NCI-H460 (cell line): Measurements from ENCODE around the gene AKR1C2. TPM values are rescaled to one million over a fixed set of nuclear protein-coding genes. Genes with fewer than 3 reads are reported as not detected.
"Not testable (repeated sequence)": the region's sequence is repeated elsewhere in the genome, so short reads cannot be mapped to it uniquely, and the experiment has no call there.

Source experiments
- DNase-seq: peaks from one replicate; pipeline ENCODE4 v3.0.0-alpha.2; 2016; ENCODE audit warnings: low read depth; ENCODE audit errors: extremely low read depth
- total RNA-seq: library from RNA; depleted of rRNA; stranded (reverse); fragments of >200 nt; shearing (Covaris generic); gene quantifications from 2 replicates; pipeline ENCODE4 v1.2.3, GENCODE V29; 2014

The AKR1C2 gene
- total RNA-seq, 1 experiment from 2014 or later, result 823 TPM

- DNase-seq, result not testable (repeated sequence)
These were observed 11.1 kb downstream of the AKR1C2 start for GRCh38 chr10:4992564-4992963.

DNA sequence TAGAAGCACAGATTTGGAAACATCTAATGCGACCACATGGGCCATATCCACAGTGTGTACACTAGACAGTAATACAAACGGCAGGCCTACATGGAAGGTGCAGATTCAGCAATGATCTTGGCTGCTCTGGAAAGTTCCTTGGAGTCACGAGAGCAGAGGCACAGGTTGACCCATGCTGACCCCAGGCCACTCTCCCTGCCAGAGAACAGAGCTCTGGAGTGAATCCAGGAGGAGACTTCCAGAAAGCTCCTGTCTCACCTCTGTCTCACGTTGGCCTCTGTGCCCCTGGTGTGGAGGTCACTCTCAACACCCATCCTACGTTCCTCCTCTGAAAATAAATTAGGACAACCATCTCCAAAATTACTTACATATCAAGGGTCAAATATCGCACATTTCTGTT is 12.2 kb downstream of the AKR1C2 start:
- DNase-seq, result not testable (repeated sequence)

DNA sequence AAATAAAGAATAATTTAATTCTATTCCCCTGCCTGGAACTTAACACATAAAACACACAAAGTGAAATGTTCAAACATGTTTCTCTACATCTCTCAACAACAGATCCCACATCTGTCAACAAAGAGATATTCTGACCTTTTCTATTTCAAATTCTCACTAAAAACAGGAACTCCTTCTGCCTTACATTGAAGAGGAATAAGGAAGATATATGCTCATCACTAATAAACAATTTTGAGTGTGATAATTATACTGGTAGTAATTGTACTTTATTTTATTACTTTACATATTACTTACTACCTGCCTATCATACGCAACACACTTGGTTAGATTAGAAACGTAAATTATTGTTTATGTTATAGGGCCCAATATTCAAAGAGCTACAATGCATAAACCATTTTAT is 13.4 kb downstream of the AKR1C2 start:
- DNase-seq, result no peak

DNA sequence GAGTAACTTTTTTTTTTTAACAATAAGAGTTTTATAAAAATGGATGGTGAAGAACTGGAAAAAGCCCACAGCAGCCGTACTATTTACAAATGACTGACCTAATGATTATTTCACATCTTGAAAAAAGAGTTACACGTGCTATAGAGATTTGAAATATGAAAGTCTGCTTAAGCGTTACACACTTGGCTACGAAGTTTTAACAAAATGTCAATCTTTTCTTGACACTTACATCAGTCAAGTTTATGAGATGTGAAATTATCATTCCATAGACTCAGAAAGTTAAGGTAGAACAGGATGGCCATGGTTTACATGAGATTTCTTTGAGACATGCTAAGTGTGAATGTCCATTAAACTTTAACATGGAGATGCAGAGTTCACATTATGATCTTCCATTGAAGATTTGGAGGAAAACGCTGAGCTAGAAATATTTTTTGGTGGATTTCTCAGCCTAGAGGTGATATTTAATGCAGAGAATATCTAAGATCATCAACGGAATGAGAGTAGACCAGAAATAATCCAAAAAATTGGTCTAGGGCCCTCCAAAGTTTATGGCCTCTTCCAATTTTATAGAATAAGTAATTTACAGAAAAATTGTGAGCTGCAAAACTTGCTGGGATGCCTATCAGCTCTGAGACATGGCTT is 15.5 kb downstream of the AKR1C2 start:
- not testable (repeated sequence) for DNase-seq

DNA sequence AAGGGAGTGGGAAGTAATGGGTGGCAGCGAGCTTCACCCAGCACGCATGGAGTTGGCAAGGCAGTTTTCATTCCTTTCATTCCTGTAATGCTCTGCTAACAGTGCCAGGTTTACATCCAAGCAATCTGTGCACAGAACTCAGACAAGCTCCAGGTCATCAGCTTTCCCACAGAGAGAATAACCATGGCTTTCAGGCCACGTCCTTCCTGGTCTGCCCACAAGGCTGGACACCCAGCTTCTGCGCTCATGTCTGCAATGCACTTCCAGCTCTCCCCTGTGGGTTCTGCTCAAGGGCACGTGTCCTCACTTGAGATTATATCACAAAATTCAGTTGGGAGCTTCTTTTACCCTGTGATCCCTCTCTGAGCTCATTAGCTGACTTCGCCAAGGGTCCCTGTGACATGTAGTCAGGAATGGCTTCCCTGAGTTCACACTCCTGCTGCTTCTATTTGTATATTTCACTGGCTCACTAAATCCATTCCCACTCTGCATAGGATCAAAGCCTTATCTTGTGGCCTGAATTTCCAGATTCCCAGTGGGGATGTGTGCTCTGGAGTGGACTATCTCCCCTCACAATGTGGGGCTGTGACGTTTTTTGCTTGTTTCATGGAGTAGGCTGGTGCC is 18.6 kb downstream of the AKR1C2 start:
- no peak for DNase-seq

DNA sequence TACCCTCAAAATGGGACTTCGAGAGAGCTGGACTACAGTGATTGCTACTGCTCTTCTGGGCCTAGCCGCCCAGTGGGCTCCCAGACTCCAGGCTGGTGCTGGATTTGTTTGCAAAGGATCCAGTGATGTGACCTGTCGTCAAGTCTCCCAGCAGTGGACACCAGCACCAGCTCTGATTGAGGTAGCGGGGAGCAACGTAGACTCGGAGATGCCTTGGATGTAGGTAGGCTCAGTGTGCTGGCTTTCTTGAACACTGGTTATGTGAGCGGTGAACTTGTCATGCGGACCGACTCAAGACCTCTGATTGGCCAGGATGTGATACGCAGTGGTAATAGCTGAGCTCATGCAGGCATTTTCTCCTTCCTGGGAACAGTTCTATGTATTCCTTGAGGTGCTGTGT is 19.4 kb downstream of the AKR1C2 start:
- no peak for DNase-seq

- DNase-seq, result no peak
These were observed 19.9 kb downstream of the AKR1C2 start for GRCh38 chr10:4983615-4984216.

- DNase-seq, result no peak
These were observed 20.9 kb downstream of the AKR1C2 start for GRCh38 chr10:4982764-4983226.

DNA sequence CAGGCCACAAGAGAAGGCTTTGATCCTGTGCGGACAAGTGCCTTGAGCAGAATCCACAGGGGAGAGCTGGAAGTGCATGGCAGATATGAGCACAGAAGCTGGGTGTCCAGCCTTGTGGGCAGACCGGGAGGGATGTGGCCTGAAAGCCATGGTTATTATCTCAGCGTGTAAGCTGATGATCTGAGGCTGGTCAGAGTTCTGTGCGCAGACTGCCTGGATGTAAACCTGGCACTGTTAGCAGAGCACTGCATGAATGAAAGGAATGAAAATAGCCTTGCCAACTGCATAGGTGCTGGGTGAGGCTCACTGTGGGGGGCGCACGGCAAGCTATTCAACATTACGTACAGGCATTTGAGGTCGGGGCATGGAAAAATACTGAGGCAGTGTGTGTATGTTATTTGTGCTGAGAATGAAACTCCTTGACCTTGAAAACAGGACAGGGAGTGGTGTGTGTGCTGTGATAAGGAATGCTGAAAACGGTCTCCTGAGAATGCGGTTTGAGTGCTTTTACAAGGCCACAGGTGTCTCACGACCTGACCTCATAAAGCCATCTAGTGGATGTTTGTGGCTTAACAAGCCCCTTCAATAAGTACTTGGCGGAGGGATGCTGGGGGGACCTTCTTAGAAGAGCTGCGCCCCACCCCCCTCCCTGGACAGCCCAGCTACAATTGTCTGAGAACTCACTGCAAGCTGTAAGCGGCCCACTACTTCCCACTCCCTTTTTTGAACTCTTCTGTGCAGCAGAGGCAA is 21.8 kb downstream of the AKR1C2 start:
- DNase-seq, result no peak

GRCh38 chr10:4980793-4981192 is 22.9 kb downstream of the AKR1C2 start:
- DNase-seq, result no peak

GRCh38 chr10:4978870-4979269 is 24.8 kb downstream of the AKR1C2 start:
- no peak for DNase-seq

- DNase-seq, result no peak
These were observed 26.6 kb downstream of the AKR1C2 start for GRCh38 chr10:4977025-4977424.

DNA sequence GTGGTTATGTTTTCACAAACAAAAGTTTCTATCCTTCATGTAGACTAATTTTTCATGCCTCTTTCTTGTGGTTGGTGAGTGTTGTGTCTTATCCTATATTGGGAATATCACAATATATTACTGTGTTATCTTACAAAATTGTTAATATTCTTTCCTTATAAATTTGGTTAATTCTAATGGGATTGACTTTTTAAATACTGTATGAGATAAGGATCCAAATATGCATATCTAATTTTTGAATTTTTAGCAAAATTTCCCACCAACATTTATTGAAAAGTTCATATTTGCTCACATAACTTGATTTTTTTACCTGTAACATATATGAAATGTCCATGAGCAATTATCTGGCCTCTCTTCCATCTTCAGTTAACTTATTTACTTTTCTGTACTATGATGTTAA is 29.3 kb downstream of the AKR1C2 start:
- DNase-seq, result not testable (repeated sequence)

- DNase-seq, result not testable (repeated sequence)
These were observed 30.4 kb downstream of the AKR1C2 start for GRCh38 chr10:4973294-4973693.

GRCh38 chr10:4972369-4973142 is 31.1 kb downstream of the AKR1C2 start:
- not testable (repeated sequence) for DNase-seq

DNA sequence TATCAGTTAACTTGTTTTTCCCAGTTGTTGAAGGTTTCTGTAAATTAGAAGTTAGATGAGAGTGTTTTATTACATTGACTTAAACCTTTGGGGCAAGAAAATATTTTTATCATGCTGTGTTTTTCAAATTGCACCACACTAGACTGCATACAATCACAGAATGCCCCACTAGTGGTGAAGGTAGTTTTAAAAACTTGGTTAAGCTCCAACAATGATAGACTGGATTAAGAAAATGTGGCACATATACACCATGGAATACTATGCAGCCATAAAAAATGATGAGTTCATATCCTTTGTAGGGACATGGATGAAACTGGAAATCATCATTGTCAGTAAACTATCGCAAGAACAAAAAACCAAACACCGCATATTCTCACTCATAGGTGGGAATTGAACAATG is 33.3 kb downstream of the AKR1C2 start:
- not testable (repeated sequence) for DNase-seq

DNA sequence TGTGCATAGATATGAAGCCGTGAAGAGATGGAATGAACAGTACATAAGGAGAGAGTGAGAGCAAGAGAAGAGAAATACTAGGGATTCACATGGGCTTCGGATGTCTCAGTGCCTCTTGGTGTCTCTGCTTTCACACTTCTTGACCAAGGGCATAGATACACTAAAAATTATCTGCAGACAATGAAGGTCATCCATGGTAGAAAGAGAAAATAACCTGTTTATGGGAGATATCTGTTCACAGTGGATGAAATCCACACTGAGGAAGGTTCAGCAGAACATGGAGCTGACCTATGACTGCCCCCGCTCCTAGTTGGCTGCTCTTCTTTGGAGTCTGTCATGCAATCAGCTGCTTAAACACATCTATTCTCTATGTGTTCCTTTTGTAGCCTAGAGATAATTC is 34.4 kb downstream of the AKR1C2 start:
- not testable (repeated sequence) for DNase-seq

DNA sequence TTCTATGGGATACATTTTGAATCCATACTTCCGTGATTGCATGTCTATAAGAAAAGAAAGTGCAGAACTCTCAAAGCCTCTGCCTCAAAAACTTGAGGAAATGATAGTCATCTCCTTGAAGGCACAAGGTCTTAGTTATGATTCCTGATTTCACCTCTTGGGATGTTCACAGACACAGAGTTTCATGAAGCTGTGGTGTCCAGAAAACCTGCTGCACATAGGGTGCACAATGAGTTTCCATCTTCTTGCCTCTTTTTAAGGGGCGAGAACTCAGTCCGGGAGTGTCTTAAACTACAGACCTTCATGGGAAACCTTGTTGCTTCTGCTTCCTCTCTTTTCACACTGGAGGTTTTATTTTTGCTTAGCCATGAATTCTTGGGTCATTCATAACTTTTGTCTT is 36.5 kb downstream of the AKR1C2 start:
- not testable (repeated sequence) for DNase-seq

- DNase-seq, result not testable (repeated sequence)
These were observed 37.9 kb downstream of the AKR1C2 start for GRCh38 chr10:4965763-4966162.

DNA sequence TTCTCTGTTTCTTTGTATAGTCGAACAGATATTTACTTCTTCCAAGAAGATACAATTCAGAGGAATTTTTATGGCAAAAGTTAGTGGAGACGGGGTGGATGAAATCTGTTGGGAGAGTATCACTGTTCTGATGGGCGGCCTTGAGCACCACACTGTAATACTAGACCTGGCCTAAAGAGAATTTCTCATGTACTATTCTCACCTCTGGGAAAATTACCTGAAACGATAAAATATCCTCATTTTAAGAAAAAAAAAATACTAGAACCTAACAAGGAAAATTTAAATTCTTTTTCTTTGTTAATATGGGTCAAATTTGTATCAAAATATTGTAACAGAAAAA is 39.9 kb downstream of the AKR1C2 start:
- not testable (repeated sequence) for DNase-seq
